Cardiac fibroblast (primary cell): ENCODE measurements around the gene CDH12.

Source experiments
- DNase-seq, 2 donors: peaks; one replicate each; pipeline versions ENCODE4 v3.0.0 to v3.0.0-alpha.2; 2010; ENCODE audit warnings: low read depth in 2 of 2
- H3K4me3 ChIP-seq, 2 donors: replicated peaks in 1 of 2; 1 replicate in 1 of 2; 2 replicates in 1 of 2; pipeline ENCODE4 v1.5.1; 2011; ENCODE audit warnings: low read depth in 2 of 2, low read length in 2 of 2, mild to moderate bottlenecking in 2 of 2, moderate library complexity in 1 of 2
- TF ChIP-seq, protein P1 (sequence below): IDR thresholded peaks from one replicate; pipeline ENCODE4 v1.5.1; 2011; ENCODE audit warnings: low read depth, mild to moderate bottlenecking, low read length, inconsistent platforms

The CDH12 gene

DNA sequence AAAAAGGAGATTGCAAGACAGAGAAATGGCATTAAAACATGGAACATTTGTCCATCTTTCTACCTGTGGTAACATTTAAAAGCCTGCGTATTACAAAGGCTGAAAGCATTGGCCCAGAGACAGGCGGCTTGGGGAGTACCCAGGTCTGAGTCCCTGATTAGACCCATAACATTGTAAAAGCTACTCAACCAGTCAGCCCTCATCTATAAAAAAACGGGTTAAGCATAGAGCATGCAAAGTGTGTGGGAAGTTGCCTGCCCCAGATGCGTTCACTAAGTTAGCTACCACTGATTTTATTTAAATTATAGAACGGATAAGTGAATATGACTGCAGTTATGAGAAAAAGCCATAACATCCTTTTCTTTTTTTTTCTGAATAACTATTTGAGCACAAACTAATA is 276.1 kb downstream of the CDH12 start:
- TF ChIP-seq, protein P1, sequence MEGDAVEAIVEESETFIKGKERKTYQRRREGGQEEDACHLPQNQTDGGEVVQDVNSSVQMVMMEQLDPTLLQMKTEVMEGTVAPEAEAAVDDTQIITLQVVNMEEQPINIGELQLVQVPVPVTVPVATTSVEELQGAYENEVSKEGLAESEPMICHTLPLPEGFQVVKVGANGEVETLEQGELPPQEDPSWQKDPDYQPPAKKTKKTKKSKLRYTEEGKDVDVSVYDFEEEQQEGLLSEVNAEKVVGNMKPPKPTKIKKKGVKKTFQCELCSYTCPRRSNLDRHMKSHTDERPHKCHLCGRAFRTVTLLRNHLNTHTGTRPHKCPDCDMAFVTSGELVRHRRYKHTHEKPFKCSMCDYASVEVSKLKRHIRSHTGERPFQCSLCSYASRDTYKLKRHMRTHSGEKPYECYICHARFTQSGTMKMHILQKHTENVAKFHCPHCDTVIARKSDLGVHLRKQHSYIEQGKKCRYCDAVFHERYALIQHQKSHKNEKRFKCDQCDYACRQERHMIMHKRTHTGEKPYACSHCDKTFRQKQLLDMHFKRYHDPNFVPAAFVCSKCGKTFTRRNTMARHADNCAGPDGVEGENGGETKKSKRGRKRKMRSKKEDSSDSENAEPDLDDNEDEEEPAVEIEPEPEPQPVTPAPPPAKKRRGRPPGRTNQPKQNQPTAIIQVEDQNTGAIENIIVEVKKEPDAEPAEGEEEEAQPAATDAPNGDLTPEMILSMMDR, result no peak
- H3K4me3 ChIP-seq, result no peak overlapping the region
- DNase-seq, result no peak

DNA sequence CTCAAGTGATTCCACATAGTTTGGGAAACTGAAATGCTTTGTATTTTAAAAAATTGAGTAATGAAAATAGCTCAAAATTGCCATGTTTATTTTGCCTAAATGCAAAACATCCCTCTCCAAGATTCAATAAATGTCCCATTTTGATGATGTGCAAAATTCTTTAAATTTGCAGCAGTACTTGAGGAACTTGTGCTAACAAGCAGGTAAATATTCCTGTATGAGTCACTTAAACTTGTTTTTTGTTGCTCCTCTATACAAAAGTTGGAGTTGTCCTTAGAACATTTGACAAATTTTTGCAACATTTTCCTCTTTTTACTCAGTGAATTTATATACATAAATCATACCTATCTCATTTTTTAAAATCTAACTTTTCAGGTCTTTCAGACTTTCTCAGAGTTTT is 280.2 kb downstream of the CDH12 start:
- TF ChIP-seq, protein P1, result no peak
- no peak overlapping the region for H3K4me3 ChIP-seq
- no peak for DNase-seq

DNA sequence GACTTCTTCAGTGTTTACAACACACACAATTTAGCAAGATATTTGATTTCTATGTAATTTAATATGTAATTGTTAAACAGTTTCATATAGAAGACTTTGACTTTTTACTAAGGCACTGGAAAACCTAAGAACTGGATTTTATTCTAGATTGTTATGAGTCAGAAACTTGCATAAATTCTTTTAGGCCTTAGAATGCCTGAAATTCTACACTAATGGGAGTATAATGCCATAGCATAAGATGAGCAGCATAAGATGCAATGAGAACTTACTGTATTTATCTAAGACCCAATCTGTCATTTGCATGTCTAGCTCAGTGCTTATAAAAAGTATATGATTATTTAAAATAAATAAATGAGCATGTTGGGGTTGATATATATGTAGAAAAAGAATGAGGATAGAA is 285.2 kb downstream of the CDH12 start:
- H3K4me3 ChIP-seq, result no peak overlapping the region
- TF ChIP-seq, protein P1, result no peak
- DNase-seq, result no peak

DNA sequence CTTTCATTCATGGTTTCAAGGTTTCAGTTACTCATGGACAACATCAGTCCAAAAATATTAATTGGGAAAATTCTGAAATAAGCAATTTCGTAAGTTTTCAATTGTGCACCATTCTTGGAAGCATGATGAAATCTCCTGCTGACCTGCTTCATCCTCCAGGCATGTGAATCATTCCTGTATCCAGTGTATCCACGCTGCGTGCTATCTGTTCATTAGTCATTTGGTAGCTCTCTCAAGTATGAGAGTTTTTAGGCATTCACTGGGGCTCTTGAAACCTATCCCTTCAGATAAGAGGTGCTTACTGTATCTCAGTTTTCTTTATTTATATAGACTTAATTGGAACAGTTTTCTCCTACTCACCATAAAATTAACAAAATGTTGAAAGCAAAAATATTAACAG is 293.0 kb downstream of the CDH12 start:
- DNase-seq, result peak; percentile 78 to 84
- TF ChIP-seq, protein P1, result no peak
- no peak overlapping the region for H3K4me3 ChIP-seq

DNA sequence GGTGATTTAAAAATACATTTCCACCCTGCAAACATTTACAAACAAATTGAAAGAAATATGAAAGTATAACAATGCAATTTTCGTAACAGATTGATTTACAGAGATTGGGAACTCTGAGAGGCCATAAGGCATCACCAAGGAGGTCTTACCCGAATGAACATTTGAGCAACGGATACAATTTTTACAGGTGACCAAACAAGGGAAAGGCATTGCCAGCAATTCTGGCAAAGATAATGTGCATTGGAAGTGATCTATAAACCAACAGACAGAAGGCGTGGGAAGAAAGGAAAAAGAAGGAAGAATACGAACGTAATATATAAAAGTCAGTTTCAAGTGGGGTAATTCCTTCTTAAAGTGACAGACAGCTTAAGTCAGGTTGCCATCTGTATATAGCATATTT is 295.9 kb downstream of the CDH12 start:
- TF ChIP-seq, protein P1, result no peak
- DNase-seq, result no peak
- no peak overlapping the region for H3K4me3 ChIP-seq

DNA sequence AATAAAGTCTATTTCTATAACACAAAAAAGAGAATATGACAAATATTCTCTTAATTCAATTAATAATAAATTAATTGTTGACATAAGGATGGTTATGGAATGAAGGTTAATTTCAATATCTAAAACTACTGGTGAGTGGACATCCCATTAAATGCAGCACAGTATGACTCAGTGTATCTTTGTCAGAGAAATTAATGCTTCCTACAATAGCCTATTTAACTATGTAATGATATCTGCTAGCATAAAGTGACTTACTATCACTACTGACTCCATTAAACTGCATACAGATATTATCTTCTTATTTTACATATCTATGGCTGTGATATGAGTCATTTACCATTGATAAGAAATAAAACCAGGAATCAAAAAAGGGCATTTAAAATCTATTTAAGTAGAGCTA is 298.7 kb downstream of the CDH12 start:
- H3K4me3 ChIP-seq, result no peak overlapping the region
- DNase-seq, result no peak
- TF ChIP-seq, protein P1, result no peak

DNA sequence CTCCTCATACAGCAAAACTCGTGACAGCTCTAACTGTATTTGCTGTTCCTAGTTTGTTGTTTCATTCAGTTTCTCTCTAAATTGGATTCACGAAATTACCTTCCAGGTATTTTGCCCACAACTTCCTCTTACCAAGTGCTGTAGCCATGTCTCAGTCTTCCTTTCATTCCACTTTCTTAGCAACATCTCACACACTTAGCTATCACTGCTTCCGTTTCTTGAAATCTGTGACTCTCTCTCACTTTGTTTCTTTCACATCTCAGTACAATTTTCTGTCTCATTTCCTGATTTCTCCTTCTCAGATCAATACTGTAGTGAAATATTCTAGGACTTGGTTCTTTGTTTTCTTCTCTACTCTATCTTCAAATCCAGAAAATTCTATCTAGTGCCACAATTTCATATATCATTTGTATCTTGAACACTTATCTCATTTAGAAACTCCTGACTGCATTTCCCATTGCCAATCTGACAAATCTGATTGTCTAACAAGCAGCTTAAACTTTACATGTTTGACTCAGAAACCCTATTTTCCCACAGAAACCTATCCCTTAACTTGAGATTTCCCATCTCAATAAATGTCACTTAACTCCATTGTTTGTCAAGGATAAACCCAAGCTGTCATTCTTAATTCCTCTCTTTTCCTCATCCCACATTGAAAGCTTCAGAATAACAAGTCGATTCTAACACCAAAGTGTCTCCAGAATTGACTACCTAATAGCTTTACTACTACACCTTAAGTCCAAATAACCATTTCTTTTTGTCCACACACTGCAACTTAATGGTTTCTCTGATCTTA is 303.1 kb downstream of the CDH12 start:
- TF ChIP-seq, protein P1, result no peak
- H3K4me3 ChIP-seq, result no peak overlapping the region
- no peak for DNase-seq
